Measurements from ENCODE around the gene KRTCAP2. TPM values are rescaled to one million over a fixed set of nuclear protein-coding genes. Genes with fewer than 3 reads are reported as not detected.

Gene KRTCAP2
- total RNA-seq, 1 donor from 2014 or later, result 108 TPM

DNA sequence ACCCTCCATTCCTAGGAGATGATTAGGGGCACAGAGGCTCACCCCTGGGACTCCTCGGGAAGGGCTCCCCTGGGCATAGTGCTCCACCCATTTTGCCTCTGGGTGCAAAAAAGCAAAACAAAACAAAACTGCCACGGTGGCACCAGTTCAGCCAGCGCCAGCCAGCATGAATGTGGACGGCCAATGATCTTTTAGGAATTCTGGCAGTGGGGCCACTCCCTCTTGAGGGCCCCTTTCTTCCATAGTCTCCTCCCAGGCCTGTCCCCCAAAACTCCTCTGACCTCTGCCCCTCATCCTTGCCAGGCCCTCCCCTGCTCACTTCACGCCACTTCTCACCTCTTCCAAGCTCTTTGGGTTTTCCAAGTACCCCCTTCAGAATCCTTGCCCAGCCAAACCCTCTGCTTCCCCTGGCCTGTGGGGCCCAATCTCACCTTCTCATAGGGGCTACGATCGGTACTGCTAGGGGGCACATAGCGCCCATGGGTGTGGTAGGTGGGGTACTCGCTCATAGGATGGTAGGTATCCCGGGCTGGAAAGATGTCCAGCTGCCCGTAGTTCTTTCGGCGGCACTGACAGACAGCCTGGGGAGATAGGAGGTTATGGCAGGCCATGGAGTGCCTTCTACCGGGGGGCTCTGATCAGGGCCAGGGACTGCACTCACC, 13.8 kb upstream of the KRTCAP2 start:
- H3K27me3 Mint-ChIP-seq (ENCODE audit: unreplicated experiment), result peaks cover 12% of the 10 kb centered on the region
- TF ChIP-seq, protein P1, sequence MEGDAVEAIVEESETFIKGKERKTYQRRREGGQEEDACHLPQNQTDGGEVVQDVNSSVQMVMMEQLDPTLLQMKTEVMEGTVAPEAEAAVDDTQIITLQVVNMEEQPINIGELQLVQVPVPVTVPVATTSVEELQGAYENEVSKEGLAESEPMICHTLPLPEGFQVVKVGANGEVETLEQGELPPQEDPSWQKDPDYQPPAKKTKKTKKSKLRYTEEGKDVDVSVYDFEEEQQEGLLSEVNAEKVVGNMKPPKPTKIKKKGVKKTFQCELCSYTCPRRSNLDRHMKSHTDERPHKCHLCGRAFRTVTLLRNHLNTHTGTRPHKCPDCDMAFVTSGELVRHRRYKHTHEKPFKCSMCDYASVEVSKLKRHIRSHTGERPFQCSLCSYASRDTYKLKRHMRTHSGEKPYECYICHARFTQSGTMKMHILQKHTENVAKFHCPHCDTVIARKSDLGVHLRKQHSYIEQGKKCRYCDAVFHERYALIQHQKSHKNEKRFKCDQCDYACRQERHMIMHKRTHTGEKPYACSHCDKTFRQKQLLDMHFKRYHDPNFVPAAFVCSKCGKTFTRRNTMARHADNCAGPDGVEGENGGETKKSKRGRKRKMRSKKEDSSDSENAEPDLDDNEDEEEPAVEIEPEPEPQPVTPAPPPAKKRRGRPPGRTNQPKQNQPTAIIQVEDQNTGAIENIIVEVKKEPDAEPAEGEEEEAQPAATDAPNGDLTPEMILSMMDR (IDR thresholded peaks at IDR 0.05; ENCODE audit: partially characterized antibody, unreplicated experiment), result no peak
- no peak overlapping the region for H3K27ac Mint-ChIP-seq (ENCODE audit: unreplicated experiment)
- H3K36me3 Mint-ChIP-seq (ENCODE audit: unreplicated experiment), result no peaks in the 10 kb centered on the region
- no peaks in the 10 kb centered on the region for H3K4me1 Mint-ChIP-seq (ENCODE audit: low read depth, unreplicated experiment)
- H3K9me3 Mint-ChIP-seq (ENCODE audit: unreplicated experiment), result peaks cover 9% of the 10 kb centered on the region
- DNase-seq, result no peak
- no peak overlapping the region for H3K4me3 Mint-ChIP-seq (ENCODE audit: unreplicated experiment)

DNA sequence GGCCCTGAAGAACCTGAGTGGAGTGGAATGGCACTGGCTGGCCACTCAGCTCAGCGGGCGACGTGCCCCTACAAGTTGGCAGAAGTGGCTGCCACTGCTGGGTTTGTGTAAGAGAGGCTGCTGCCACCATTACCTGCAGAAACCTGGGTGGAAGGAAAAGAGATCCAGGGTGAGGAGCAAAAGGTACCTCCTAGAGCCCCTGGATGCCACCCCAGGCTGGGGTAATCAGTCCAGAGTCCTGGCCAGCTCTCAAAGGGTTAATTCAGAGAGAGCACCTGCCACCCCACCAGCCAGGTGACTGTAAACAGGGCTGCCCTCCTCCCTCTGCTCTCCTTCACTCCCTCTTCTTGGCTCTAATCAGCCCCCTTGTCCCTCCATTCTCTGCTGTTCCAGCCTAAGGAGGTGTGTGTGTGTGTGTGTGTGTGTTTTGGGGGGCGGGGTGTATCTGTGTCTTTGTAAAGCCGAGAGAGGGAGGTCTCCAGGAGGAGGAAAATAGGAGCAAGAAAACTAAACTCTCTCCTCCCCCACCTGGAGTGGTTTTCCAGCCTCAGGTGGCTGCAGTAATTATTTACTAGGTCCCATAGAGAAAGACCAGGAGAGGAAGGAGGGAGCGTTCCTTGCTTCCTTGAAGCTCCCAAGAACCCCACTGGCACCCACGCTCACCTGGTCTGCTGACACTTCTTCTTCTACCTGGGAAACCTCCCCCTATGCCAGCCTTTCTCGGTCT, 13.1 kb upstream of the KRTCAP2 start:
- no peaks in the 10 kb centered on the region for H3K36me3 Mint-ChIP-seq (ENCODE audit: unreplicated experiment)
- DNase-seq, result no peak
- peaks cover 8% of the 10 kb centered on the region for H3K9me3 Mint-ChIP-seq (ENCODE audit: unreplicated experiment)
- no peaks in the 10 kb centered on the region for H3K4me1 Mint-ChIP-seq (ENCODE audit: low read depth, unreplicated experiment)
- no peak overlapping the region for H3K4me3 Mint-ChIP-seq (ENCODE audit: unreplicated experiment)
- TF ChIP-seq, protein P1 (IDR thresholded peaks at IDR 0.05; ENCODE audit: partially characterized antibody, unreplicated experiment), result no peak
- no peak overlapping the region for H3K27ac Mint-ChIP-seq (ENCODE audit: unreplicated experiment)
- peaks cover 12% of the 10 kb centered on the region for H3K27me3 Mint-ChIP-seq (ENCODE audit: unreplicated experiment)

DNA sequence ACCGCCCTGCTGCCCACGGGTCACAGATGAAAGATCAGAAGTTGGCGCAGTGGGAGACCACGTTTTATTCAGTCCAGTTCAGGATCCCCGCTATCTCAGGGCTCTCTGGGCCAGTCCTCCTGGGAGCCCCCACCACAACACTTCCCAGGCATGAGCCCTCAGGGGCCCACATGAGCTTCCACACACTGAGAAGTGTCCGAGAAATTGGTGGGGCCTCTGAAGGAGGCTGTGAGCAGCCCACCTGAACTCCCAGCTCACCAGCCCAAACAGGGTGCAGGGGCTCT, 12.6 kb upstream of the KRTCAP2 start:
- no peaks in the 10 kb centered on the region for H3K36me3 Mint-ChIP-seq (ENCODE audit: unreplicated experiment)
- peaks cover 8% of the 10 kb centered on the region for H3K9me3 Mint-ChIP-seq (ENCODE audit: unreplicated experiment)
- H3K4me1 Mint-ChIP-seq (ENCODE audit: low read depth, unreplicated experiment), result no peaks in the 10 kb centered on the region
- DNase-seq, result no peak
- H3K27me3 Mint-ChIP-seq (ENCODE audit: unreplicated experiment), result peaks cover 12% of the 10 kb centered on the region
- H3K27ac Mint-ChIP-seq (ENCODE audit: unreplicated experiment), result no peak overlapping the region
- TF ChIP-seq, protein P1 (IDR thresholded peaks at IDR 0.05; ENCODE audit: partially characterized antibody, unreplicated experiment), result no peak
- H3K4me3 Mint-ChIP-seq (ENCODE audit: unreplicated experiment), result no peak overlapping the region

DNA sequence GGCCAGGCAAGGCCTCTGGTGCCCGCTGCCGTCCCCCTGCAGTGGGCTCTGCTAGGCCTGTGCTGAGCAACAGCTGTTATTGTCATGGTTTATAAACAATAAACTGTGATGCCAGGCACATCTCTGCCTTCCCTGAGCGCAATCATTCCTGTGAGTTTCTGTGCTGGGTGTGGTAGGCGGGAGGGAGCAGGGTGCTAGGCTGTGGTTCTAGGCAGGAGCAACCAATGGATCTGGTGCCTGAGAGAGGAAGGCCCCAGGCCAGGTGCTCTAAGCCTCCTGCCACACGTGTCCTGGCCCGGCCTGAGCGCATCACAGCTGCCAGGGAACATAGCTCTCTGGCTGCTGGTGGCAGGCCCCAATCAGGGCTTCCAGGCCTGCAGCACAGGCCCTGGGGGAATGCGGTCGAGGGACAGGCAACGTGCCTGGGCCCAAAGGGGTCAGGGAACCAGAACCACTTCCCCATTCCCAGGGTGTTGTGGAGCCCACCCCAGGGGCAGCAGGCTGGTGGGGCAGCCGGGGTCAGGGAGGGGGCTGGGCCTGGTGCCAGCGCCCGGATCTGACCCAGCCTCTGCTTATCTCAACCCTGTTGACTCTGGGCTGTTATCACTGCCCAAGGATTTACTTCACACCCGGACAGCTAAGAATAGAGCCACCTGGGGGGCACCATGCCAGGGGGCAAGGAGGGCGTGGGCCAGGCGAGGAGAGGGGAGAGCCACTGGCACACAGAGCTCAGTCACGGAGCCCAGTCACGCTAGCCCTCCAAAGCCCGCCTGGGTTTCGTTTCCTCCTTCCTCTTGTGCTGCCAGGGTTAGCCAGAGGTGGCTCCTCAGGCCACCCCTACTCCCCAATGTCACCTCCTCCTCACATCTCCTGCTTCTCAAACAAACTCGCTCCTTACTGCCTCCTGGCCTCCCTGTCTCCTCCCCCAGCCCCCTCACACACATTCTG, 12.0 kb upstream of the KRTCAP2 start:
- TF ChIP-seq, protein P1 (IDR thresholded peaks at IDR 0.05; ENCODE audit: partially characterized antibody, unreplicated experiment), result no peak
- Mint-ChIP-seq H3K9me3 (ENCODE audit: unreplicated experiment) (peaks cover 8% of the 10 kb centered on the region), H3K27ac (ENCODE audit: unreplicated experiment) (no peak overlapping the region), H3K27me3 (ENCODE audit: unreplicated experiment) (peaks cover 12% of the 10 kb centered on the region), H3K4me1 (ENCODE audit: low read depth, unreplicated experiment) (no peaks in the 10 kb centered on the region), H3K36me3 (ENCODE audit: unreplicated experiment) (no peaks in the 10 kb centered on the region), H3K4me3 (ENCODE audit: unreplicated experiment) (no peak overlapping the region)
- no peak for DNase-seq

All from glutamatergic neuron (in vitro differentiated cells).